Measurements from ENCODE around the gene MTMR12. TPM values are rescaled to one million over a fixed set of nuclear protein-coding genes. Genes with fewer than 3 reads are reported as not detected.

The MTMR12 gene
- total and polyA plus RNA-seq, 2 of the 13 experiments (the other 11 are each of a cell fraction or from before 2014, with no cell fraction given) = 23.4 to 36.6 TPM

- TF ChIP-seq ZFP90 (CRISPR knock-in tag; IDR thresholded peaks at IDR 0.05; ENCODE audit: borderline replicate concordance) (no peak), ZBTB33 (CRISPR knock-in tag; IDR thresholded peaks at IDR 0.05) (no peak), KDM6A (CRISPR knock-in tag; IDR thresholded peaks at IDR 0.05; ENCODE audit: low read depth) (no peak), ZBTB14 (CRISPR knock-in tag; IDR thresholded peaks at IDR 0.05) (no peak), ZNF20 (CRISPR knock-in tag; IDR thresholded peaks at IDR 0.05) (no peak), ZBTB39 (CRISPR knock-in tag; IDR thresholded peaks at IDR 0.05) (no peak), ZNF703 (CRISPR knock-in tag; IDR thresholded peaks at IDR 0.05; ENCODE audit: borderline replicate concordance) (no peak), ZNF570 (CRISPR knock-in tag; IDR thresholded peaks at IDR 0.05; ENCODE audit: borderline replicate concordance) (no peak), KDM3A (CRISPR knock-in tag; IDR thresholded peaks at IDR 0.05; ENCODE audit: low read depth) (peak; percentile 25; the same call in 1 of the 2 replicates), ZNF598 (CRISPR knock-in tag; IDR thresholded peaks at IDR 0.05; ENCODE audit: borderline replicate concordance) (no peak), ZNF280D (CRISPR knock-in tag; IDR thresholded peaks at IDR 0.05) (no peak), SOX6 (IDR thresholded peaks at IDR 0.05) (no peak), SOX6 (CRISPR knock-in tag; IDR thresholded peaks at IDR 0.05) (0 out of 2 replicates have a peak, but pooled peaks have one; percentile 27), RBM39 (IDR thresholded peaks at IDR 0.05; ENCODE audit: low read depth, low read length, poor library complexity, severe bottlenecking) (no peak), FUBP1 (CRISPR knock-in tag; IDR thresholded peaks at IDR 0.05; ENCODE audit: borderline replicate concordance) (no peak), MED1 (CRISPR knock-in tag; IDR thresholded peaks at IDR 0.05) (peak; percentile 41; the same call in 1 of the 2 replicates), ZNF501 (CRISPR knock-in tag; IDR thresholded peaks at IDR 0.05) (0 out of 2 replicates have a peak, but pooled peaks have one; percentile 15), ZNF451 (CRISPR knock-in tag; IDR thresholded peaks at IDR 0.05) (no peak), GATAD1 (CRISPR knock-in tag; IDR thresholded peaks at IDR 0.05) (peak; percentile 21; the same call in 1 of the 2 replicates), ZNF30 (CRISPR knock-in tag; IDR thresholded peaks at IDR 0.05) (no peak), MATR3 (CRISPR knock-in tag; IDR thresholded peaks at IDR 0.05) (no peak)
Measured at GRCh38 chr5:32329395-32329834, 16.7 kb upstream of the MTMR12 start (continued).

All from HepG2 (cell line).